Measurements from ENCODE around the gene OPCML. TPM values are rescaled to one million over a fixed set of nuclear protein-coding genes. Genes with fewer than 3 reads are reported as not detected.

OPCML gene
- total and polyA plus RNA-seq, 2 donors (not counting 1 experiment from before 2014, with no cell fraction given): not detected

DNA sequence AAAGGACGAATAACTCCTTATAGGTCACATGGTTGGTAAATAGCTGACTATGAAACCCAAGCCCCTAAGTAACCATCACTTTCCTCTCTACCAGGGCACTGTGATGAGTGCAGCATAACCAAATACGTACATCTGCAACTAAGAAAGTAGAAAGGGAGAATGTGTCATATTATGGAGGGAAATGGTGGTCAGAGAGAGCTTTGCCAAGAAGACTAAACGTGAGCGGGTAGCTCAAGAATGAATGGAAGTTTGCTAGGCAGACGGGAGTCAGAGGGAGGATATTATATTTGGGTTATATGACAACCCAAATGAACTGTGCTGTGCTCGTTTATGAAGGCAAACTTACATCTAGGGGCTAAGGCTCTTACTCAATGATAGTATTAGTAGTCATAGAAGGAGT, 537.3 kb downstream of the OPCML start:
- no peak overlapping the region for H3K27ac ChIP-seq (ENCODE audit: low read length in 2 of 2)
- Mint-ChIP-seq H3K4me3 (no peak overlapping the region), H3K27me3 (peaks cover 2% of the 10 kb centered on the region), H3K27ac (no peak overlapping the region), H3K9me3 (ENCODE audit: insufficient read depth) (no peaks in the 10 kb centered on the region), H3K4me1 (no peaks in the 10 kb centered on the region)
- no peak overlapping the region for H3K9ac ChIP-seq (ENCODE audit: low read length)
- no peaks in the 10 kb centered on the region for H3K4me1 ChIP-seq (ENCODE audit: control insufficient read depth in 2 of 2, insufficient read depth in 2 of 2, low read length in 2 of 2)
- no peak overlapping the region for H3K4me3 ChIP-seq (ENCODE audit: control extremely low read depth in 1 of 5, extremely low read depth in 1 of 5, insufficient read depth in 1 of 5, low read depth in 2 of 5, low read length in 4 of 5)
- H3K27me3 ChIP-seq (replicated peaks in 1 of 4; ENCODE audit: control extremely low read depth in 1 of 4, control insufficient read depth in 3 of 4, insufficient read depth in 4 of 4, low read length in 3 of 4): peaks cover 0 to 8% (median 0%) of the 10 kb centered on the region in 4 experiments
- ATAC-seq (ENCODE audit: low read depth) (no peak), DNase-seq (no peak)
- TF ChIP-seq EZH2 (IDR thresholded peaks at IDR 0.05; ENCODE audit: borderline replicate concordance, insufficient read depth, low read depth, low read length, poor library complexity, severe bottlenecking): no peak
- TF ChIP-seq, protein P1, sequence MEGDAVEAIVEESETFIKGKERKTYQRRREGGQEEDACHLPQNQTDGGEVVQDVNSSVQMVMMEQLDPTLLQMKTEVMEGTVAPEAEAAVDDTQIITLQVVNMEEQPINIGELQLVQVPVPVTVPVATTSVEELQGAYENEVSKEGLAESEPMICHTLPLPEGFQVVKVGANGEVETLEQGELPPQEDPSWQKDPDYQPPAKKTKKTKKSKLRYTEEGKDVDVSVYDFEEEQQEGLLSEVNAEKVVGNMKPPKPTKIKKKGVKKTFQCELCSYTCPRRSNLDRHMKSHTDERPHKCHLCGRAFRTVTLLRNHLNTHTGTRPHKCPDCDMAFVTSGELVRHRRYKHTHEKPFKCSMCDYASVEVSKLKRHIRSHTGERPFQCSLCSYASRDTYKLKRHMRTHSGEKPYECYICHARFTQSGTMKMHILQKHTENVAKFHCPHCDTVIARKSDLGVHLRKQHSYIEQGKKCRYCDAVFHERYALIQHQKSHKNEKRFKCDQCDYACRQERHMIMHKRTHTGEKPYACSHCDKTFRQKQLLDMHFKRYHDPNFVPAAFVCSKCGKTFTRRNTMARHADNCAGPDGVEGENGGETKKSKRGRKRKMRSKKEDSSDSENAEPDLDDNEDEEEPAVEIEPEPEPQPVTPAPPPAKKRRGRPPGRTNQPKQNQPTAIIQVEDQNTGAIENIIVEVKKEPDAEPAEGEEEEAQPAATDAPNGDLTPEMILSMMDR (IDR thresholded peaks at IDR 0.05): no peak
- intact Hi-C loops (cut with micrococcal nuclease): no loop called here
- H3K4me2 ChIP-seq (replicated peaks; ENCODE audit: low read depth, low read length, poor library complexity, severe bottlenecking): no peak overlapping the region
- ChIA-PET CTCF (no interaction called here), POLR2A (no interaction called here)
- no peaks in the 10 kb centered on the region for H3K79me2 ChIP-seq (ENCODE audit: control insufficient read depth, insufficient read depth, low read length)
- no peaks in the 10 kb centered on the region for H4K20me1 ChIP-seq (ENCODE audit: control insufficient read depth, insufficient read depth, low read length, poor library complexity, severe bottlenecking)
- no peaks in the 10 kb centered on the region for H3K36me3 ChIP-seq (replicated peaks in 1 of 2; ENCODE audit: control extremely low read depth in 1 of 2, control insufficient read depth in 1 of 2, extremely low read depth in 1 of 2, insufficient read depth in 2 of 2, low read length in 1 of 2)
- H3K9me3 ChIP-seq (ENCODE audit: control extremely low read depth in 1 of 3, control insufficient read depth in 2 of 3, insufficient read depth in 1 of 3, low read length in 2 of 3): peaks cover 0 to 17% (median 0%) of the 10 kb centered on the region in 3 donors
- no peak overlapping the region for H2AFZ ChIP-seq (ENCODE audit: insufficient read depth, low read depth, low read length, poor library complexity, severe bottlenecking)
- WGBS (ENCODE audit: insufficient coverage): 84% methylated on average over 4 of the region's 6 CpGs

GRCh38 chr11:132993991-132994502, 538.3 kb downstream of the OPCML start:
- TF ChIP-seq EZH2 (IDR thresholded peaks at IDR 0.05; ENCODE audit: borderline replicate concordance, insufficient read depth, low read depth, low read length, poor library complexity, severe bottlenecking): no peak
- TF ChIP-seq, protein P1 (IDR thresholded peaks at IDR 0.05): no peak
- ChIA-PET POLR2A (no interaction called here), CTCF (no interaction called here)
- no peaks in the 10 kb centered on the region for H4K20me1 ChIP-seq (ENCODE audit: control insufficient read depth, insufficient read depth, low read length, poor library complexity, severe bottlenecking)
- H3K4me1 ChIP-seq (ENCODE audit: control insufficient read depth in 2 of 2, insufficient read depth in 2 of 2, low read length in 2 of 2): no peaks in the 10 kb centered on the region
- H3K9me3 Mint-ChIP-seq (ENCODE audit: insufficient read depth): no peaks in the 10 kb centered on the region
- no peak overlapping the region for H3K4me3 ChIP-seq (ENCODE audit: control extremely low read depth in 1 of 5, extremely low read depth in 1 of 5, insufficient read depth in 1 of 5, low read depth in 2 of 5, low read length in 4 of 5)
- H2AFZ ChIP-seq (ENCODE audit: insufficient read depth, low read depth, low read length, poor library complexity, severe bottlenecking): no peak overlapping the region
- H3K79me2 ChIP-seq (ENCODE audit: control insufficient read depth, insufficient read depth, low read length): no peaks in the 10 kb centered on the region
- H3K4me3 Mint-ChIP-seq: no peak overlapping the region
- no peak for ATAC-seq (ENCODE audit: low read depth)
- peaks cover 2% of the 10 kb centered on the region for H3K27me3 Mint-ChIP-seq
- H3K9ac ChIP-seq (ENCODE audit: low read length): no peak overlapping the region
- WGBS (ENCODE audit: insufficient coverage): 5% methylated on average over 19 of the region's 32 CpGs
- H3K9me3 ChIP-seq (ENCODE audit: control extremely low read depth in 1 of 3, control insufficient read depth in 2 of 3, insufficient read depth in 1 of 3, low read length in 2 of 3): peaks cover 0 to 14% (median 0%) of the 10 kb centered on the region in 3 donors
- no peaks in the 10 kb centered on the region for H3K4me1 Mint-ChIP-seq
- H3K27me3 ChIP-seq (replicated peaks in 1 of 4; ENCODE audit: control extremely low read depth in 1 of 4, control insufficient read depth in 3 of 4, insufficient read depth in 4 of 4, low read length in 3 of 4): peaks cover 0 to 8% (median 0%) of the 10 kb centered on the region in 4 experiments
- no peak for DNase-seq
- H3K4me2 ChIP-seq (replicated peaks; ENCODE audit: low read depth, low read length, poor library complexity, severe bottlenecking): no peak overlapping the region
- no peaks in the 10 kb centered on the region for H3K36me3 ChIP-seq (replicated peaks in 1 of 2; ENCODE audit: control extremely low read depth in 1 of 2, control insufficient read depth in 1 of 2, extremely low read depth in 1 of 2, insufficient read depth in 2 of 2, low read length in 1 of 2)
- no peak overlapping the region for H3K27ac Mint-ChIP-seq
- H3K27ac ChIP-seq (ENCODE audit: low read length in 2 of 2): no peak overlapping the region
- intact Hi-C loops (cut with micrococcal nuclease): no loop called here
